Endothelial cell of umbilical vein (primary cell): ENCODE data around the gene CAMK2G. TPM values are rescaled to one million over a fixed set of nuclear protein-coding genes. Genes with fewer than 3 reads are reported as not detected.

ENCODE experiments used
- BruUV-seq: library from RNA; stranded (reverse); fragments of 400-500 nt; replicated peaks from 2 replicates; lab custom pipeline; 2021; lab: Mats Ljungman, UMichigan
- CTCF ChIA-PET: fragments of 300-600, 350-600 bp; sonication (Branson Sonifier 250); formaldehyde crosslinking; loops from one replicate; lab custom pipeline; 2021; ENCODE audit warnings: antibody characterized with exemption, inconsistent platforms; lab: Charles Lee
- POLR2A ChIA-PET: fragments of 300-600, 350-600 bp; sonication (Branson Sonifier 250); formaldehyde crosslinking; loops from one replicate; lab custom pipeline; 2021; ENCODE audit warnings: antibody characterized with exemption, inconsistent platforms; lab: Charles Lee
- DNase-seq: peaks from one replicate; pipeline ENCODE4 v3.0.0-alpha.2; 2011; ENCODE audit warnings: low read depth, low spot score
- FAIRE-seq: peaks from 2 replicates; lab custom pipeline; 2011; peaks lifted over from hg19 to GRCh38; lab: Jason Lieb, UNC
- H2AFZ ChIP-seq: 2 replicates; pipeline ENCODE4 v1.6.0; 2012; ENCODE audit warnings: low read depth, low read length, control low read depth, inconsistent platforms
- H3K27ac ChIP-seq: 2 replicates; pipeline ENCODE4 v1.5.1; 2011; ENCODE audit warnings: low read depth, mild to moderate bottlenecking, control low read depth, low read length, moderate library complexity; ENCODE audit not compliant: insufficient read depth
- H3K27me3 ChIP-seq, 2 experiments: 2 replicates each; pipeline versions ENCODE4 v1.6.0 to v1.6.1; 2011; ENCODE audit warnings: low read length in 2 of 2, mixed read lengths in 1 of 2; ENCODE audit not compliant: control insufficient read depth in 2 of 2, insufficient read depth in 2 of 2
- H3K36me3 ChIP-seq, 2 experiments: 2 replicates in 1 of 2; 3 replicates in 1 of 2; pipeline ENCODE4 v1.5.1; 2011; ENCODE audit warnings: low read length in 2 of 2, mild to moderate bottlenecking in 1 of 2, moderate library complexity in 1 of 2; ENCODE audit not compliant: control insufficient read depth in 2 of 2, insufficient read depth in 2 of 2; ENCODE audit errors: extremely low read depth in 1 of 2
- H3K4me1 ChIP-seq: 3 replicates; pipeline ENCODE4 v1.5.1; 2011; ENCODE audit warnings: mild to moderate bottlenecking, low read length; ENCODE audit not compliant: control insufficient read depth, insufficient read depth; ENCODE audit errors: extremely low read depth
- H3K4me2 ChIP-seq: 2 replicates; pipeline ENCODE4 v1.6.1; 2011; ENCODE audit warnings: low read length, control low read depth, mixed read lengths; ENCODE audit not compliant: insufficient read depth
- H3K4me3 ChIP-seq, 3 experiments: fragments of 200-600 bp in 1 of 3; sonication (generic), shearing (Covaris generic) in 1 of 3; replicated peaks in 1 of 3; 2 replicates each; pipeline ENCODE4 v1.5.1; 2011 to 2016; ENCODE audit warnings: control low read depth in 3 of 3, low read length in 3 of 3, mild to moderate bottlenecking in 2 of 3, inconsistent platforms in 1 of 3, low read depth in 1 of 3, moderate library complexity in 1 of 3; ENCODE audit not compliant: insufficient read depth in 1 of 3
- H3K79me2 ChIP-seq: 2 replicates; pipeline ENCODE4 v1.6.0; 2012; ENCODE audit warnings: low read length, inconsistent platforms; ENCODE audit not compliant: control insufficient read depth, insufficient read depth
- H3K9ac ChIP-seq: replicated peaks from 2 replicates; pipeline ENCODE3; 2011; ENCODE audit warnings: low read length, control low read depth; ENCODE audit not compliant: insufficient read depth; ENCODE audit errors: extremely low read depth
- H3K9me1 ChIP-seq: replicated peaks from 3 replicates; pipeline ENCODE4 v1.6.0; 2011; ENCODE audit warnings: mild to moderate bottlenecking, low read length; ENCODE audit not compliant: control insufficient read depth, insufficient read depth; ENCODE audit errors: extremely low read depth
- H3K9me3 ChIP-seq: replicated peaks from 2 replicates; pipeline ENCODE4 v1.5.1; 2012; ENCODE audit warnings: low read length, inconsistent platforms; ENCODE audit not compliant: control insufficient read depth, insufficient read depth
- H4K20me1 ChIP-seq: replicated peaks from 2 replicates; pipeline ENCODE3; 2011; ENCODE audit warnings: mild to moderate bottlenecking, low read length; ENCODE audit not compliant: control insufficient read depth, insufficient read depth; ENCODE audit errors: extremely low read depth
- FOS ChIP-seq: IDR thresholded peaks from 2 replicates; pipeline ENCODE4 v1.6.1; 2011; ENCODE audit warnings: mild to moderate bottlenecking, low read length, moderate library complexity, borderline replicate concordance; ENCODE audit not compliant: insufficient read depth
- GATA2 ChIP-seq: IDR thresholded peaks from 2 replicates; pipeline ENCODE4 v1.7.0; 2011; ENCODE audit warnings: low read depth, mild to moderate bottlenecking, moderate library complexity, mixed read lengths, low read length; ENCODE audit not compliant: insufficient read length, insufficient read depth
- JUN ChIP-seq: IDR thresholded peaks from 2 replicates; pipeline ENCODE4 v1.6.1; 2011; ENCODE audit warnings: borderline replicate concordance, low read depth; ENCODE audit not compliant: insufficient read length, insufficient read depth
- MYC ChIP-seq: IDR thresholded peaks from one replicate; pipeline ENCODE4 v1.6.1; 2011; ENCODE audit warnings: mild to moderate bottlenecking, low read depth, low read length
- POLR2A ChIP-seq: IDR thresholded peaks from 2 replicates; pipeline ENCODE4 v1.6.1; 2012; ENCODE audit warnings: low read depth, mild to moderate bottlenecking, control low read depth, low read length
- POLR2AphosphoS5 ChIP-seq: IDR thresholded peaks from 2 replicates; pipeline ENCODE4 v1.6.1; 2012; ENCODE audit warnings: low read depth, mild to moderate bottlenecking, control low read depth, low read length, moderate library complexity; ENCODE audit not compliant: insufficient read depth
- dilution Hi-C: fragments of 300-500 bp; cut with MboI; formaldehyde crosslinking; loops from one replicate; pipeline ENCODE4 v1.15.0; 2019; ENCODE audit warnings: low sequenced_read_pairs; ENCODE audit not compliant: extremely low pct_ligation_motif_present
- intact Hi-C: fragments of 100-400 bp; cut with micrococcal nuclease; formaldehyde crosslinking; loops from one replicate; pipeline ENCODE4 v1.10.0; 2022
- polyA plus RNA-seq, 4 experiments: library from polyadenylated mRNA; depleted of rRNA in 3 of 4; stranded (reverse) in 3 of 4; unstranded in 1 of 4; fragments of >200 nt; gene quantifications; 2 replicates each; pipeline versions ENCODE4 v1.2.1 to v1.2.3, GENCODE V29; 2011 to 2012; ENCODE audit warnings: missing spikeins in 1 of 4
- total RNA-seq: library from RNA; stranded (reverse); gene quantifications from 2 replicates; pipeline ENCODE4 v1.2.3, GENCODE V29; 2021

The CAMK2G gene
- total and polyA plus RNA-seq, 2 donors (not counting 3 experiments of a cell fraction or from before 2014, with no cell fraction given): 27.2 to 33.6 TPM

- DNase-seq (no peak), FAIRE-seq (peak; percentile 64)
- H3K79me2 ChIP-seq: peaks cover 45% of the 10 kb centered on the region
- ChIA-PET POLR2A (no interaction called here), CTCF (interaction anchor here (0.9 to 1.6 kb wide), 4 partner anchors 12 to 93 kb away, joined by 3 to 11 read pairs (median 4); no protein-coding TSS in a partner anchor)
- peaks cover 4 to 23% of the 10 kb centered on the region in 2 experiments for H3K36me3 ChIP-seq
- no TSS peak for BruUV-seq
- peaks cover 6% of the 10 kb centered on the region for H4K20me1 ChIP-seq
- H3K4me2 ChIP-seq: peak overlapping the region; percentile 92
- H3K27ac ChIP-seq: peak overlapping the region; percentile 9
- dilution Hi-C loops: no loop called here
- H3K9me1 ChIP-seq: no peaks in the 10 kb centered on the region
- peak overlapping the region; percentile 51 to 73 (median 68) for H3K4me3 ChIP-seq
- peaks cover 24% of the 10 kb centered on the region for H3K4me1 ChIP-seq
- intact Hi-C loops: no loop called here
- peak overlapping the region; percentile 64 for H3K9ac ChIP-seq
- no peak overlapping the region for H2AFZ ChIP-seq
- no peak for TF ChIP-seq JUN
- no peak for TF ChIP-seq POLR2AphosphoS5
- TF ChIP-seq POLR2A: no peak
- TF ChIP-seq MYC: no peak
- TF ChIP-seq FOS: no peak
- no peak for TF ChIP-seq GATA2
- H3K9me3 ChIP-seq: no peaks in the 10 kb centered on the region
- no peaks in the 10 kb centered on the region for H3K27me3 ChIP-seq
Measured at GRCh38 chr10:73786512-73786885, 87.9 kb downstream of the CAMK2G start.

- TF ChIP-seq MYC: no peak
- TF ChIP-seq GATA2: no peak
- Histone ChIP-seq H3K4me1 (peaks cover 27% of the 10 kb centered on the region), H3K27me3 (no peaks in the 10 kb centered on the region), H3K4me3 (peak overlapping the region; percentile 51 to 73 (median 68)), H3K36me3 (peaks cover 2 to 17% of the 10 kb centered on the region in 2 experiments), H3K79me2 (peaks cover 50% of the 10 kb centered on the region), H3K4me2 (peak overlapping the region; percentile 92), H3K9me1 (no peaks in the 10 kb centered on the region), H3K27ac (peak overlapping the region; percentile 46), H3K9me3 (no peaks in the 10 kb centered on the region), H4K20me1 (peaks cover 6% of the 10 kb centered on the region), H2AFZ (peak overlapping the region; percentile 56), H3K9ac (peak overlapping the region; percentile 64)
- POLR2A ChIA-PET: interaction anchor here (0.7 kb wide), 1 partner anchor 22 kb away, joined by 3 read pairs; no protein-coding TSS in a partner anchor
- intact Hi-C loops: loop anchor here (1.0 kb wide), 2 partner anchors 14 to 25 kb away; partner anchors contain the start of gene NDST2
- dilution Hi-C loops: no loop called here
- BruUV-seq: TSS peak; percentile 4
- DNase-seq (peak; percentile 66), FAIRE-seq (peak; percentile 4)
- CTCF ChIA-PET: interaction anchor here (0.5 to 1.6 kb wide), 7 partner anchors 9 to 93 kb away, joined by 3 to 11 read pairs (median 3); no protein-coding TSS in a partner anchor
Measured at GRCh38 chr10:73785721-73786511, 88.4 kb downstream of the CAMK2G start.
